GM18519 (cell line): ENCODE data around the gene KRTAP9-7.

Source experiments
- ATAC-seq: cut with Tn5 transposase; IDR thresholded peaks from one replicate; pipeline ENCODE4 v1.9.1; 2021; ENCODE audit warnings: mild to moderate bottlenecking, moderate library complexity; ENCODE audit not compliant: unreplicated experiment, low FRiP score

Gene KRTAP9-7

DNA sequence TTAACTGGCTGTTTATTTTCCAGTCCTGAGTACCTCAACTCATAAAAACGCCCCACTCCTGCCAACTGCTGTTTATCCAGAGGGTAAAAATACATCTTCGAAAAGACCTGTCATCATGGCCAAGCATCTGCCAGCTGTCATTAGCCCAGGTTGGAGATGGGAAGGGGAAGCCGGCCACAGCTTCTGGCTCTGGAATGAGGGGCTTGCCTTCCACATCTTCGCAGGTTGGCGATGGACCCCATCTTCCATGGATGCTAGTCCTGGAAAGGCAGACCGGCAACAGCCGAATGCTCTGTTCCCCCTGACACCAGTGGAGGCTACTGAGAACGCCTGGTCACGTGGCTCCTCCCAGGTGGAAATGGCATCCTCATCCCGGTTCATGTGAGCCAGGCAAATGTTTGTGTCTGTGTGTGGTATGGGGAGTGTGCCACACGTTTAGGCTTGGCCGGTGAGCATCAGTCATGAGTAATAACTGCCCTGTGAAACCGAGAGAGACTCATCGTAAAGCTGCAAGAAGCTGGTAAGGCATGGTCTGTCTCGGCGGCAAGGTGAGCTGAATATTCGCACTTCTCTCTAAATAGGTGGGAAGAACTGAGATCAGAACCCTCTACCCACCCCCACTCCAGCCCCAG, 40.4 kb downstream of the KRTAP9-7 start:
- ATAC-seq: no peak

DNA sequence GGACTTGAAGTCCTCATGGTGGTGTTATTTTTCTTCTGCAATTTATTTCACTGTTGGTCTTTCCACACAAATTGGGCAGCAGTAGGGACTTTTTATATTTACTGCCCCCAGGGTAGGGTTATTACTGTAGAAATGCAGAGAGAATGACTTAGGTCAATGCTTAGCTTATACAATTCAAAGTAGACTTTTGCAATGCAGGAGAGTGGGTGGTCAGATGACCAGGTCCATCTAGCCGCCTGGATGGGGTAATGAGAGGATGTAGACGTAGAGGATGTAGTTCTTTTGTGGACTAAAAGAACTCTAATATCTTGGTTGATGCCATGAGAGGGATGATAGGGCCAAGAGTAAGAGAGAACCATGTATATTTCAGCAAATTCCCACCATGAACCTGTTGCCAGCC, 42.7 kb downstream of the KRTAP9-7 start:
- ATAC-seq: no peak

DNA sequence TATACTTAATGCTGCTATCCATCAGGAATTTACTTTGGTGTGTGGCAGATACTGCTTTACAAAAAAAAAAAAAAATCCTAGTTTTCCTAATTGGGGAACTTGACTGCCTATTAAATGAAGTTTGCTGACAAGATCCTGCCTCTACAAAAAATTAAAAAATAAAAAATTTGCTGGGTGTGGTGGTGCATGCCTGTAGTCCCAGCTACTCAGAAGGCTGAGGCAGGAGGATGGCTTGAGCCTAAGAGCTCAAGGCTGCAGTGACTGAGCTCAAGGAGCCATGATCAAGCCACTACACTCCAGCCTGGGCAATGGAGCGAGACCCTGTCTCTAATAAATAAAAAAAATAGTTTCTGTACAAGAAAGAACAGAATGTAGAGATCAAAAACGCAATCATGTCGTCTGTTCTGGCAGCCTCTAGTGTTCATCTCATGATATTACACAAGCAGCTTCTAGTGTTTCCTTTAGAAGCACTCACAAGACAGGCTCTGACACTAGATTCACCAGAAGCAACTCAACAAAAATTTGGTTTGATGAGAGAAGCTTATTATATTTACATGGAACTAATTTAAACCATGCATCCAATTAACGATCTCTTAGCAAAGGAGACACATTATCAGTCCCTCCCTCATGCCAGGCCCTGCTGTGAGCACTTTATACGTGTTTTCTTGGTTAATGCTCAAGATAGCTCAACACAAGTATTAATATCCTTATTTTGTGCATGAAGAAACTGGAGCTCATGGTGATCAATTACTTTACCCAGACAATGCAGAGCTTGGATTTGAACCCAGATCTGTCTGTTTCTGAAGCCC, 46.8 kb downstream of the KRTAP9-7 start:
- ATAC-seq: no peak

DNA sequence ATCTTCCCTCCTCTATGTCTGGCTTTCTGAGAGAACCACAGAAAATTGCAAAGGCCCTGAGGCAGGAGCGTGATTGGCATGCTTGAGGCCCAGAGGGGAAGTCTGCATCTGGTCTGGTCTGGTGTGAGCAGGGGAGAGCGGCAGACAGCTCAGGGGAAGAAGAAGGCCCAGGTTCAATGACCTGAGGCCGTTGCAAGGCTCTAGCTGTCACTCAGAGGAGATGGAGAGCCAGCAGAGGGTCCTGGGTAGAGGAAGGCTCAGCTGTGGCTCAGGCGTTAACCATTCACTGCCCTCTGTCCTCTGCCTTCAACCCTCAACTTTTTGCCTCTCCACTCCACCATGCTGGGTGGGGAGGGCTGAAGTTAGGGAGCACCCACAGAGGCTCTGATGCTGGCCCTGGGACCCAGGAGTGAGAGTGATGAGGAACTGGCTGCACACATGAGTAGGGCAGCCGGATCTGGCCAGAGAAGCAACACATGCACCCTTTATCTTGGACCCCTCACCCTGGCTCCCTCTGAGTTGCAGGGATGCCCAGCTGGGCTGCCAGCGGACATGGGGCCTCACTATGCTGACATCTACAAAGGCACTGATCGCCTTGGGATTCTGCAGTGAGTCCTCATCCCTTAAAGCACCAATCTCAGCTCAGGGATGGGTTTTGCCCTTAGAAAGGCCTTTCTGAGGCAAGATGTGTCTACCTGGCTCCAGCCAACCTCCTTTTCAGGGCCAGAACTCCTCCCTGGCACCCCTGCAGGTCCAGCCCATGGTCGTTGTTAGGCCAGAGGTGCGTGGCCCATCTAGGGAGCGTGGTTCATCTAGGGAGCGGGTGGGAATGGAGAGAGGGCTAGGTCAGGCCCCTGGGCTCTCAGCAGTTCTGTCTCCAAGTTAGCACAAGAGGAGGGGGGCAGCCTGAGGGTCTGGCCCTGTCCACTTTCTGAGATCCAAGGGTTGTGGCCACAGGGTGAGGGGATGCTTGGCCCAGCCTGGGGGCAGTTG, 47.7 kb downstream of the KRTAP9-7 start:
- ATAC-seq: no peak

DNA sequence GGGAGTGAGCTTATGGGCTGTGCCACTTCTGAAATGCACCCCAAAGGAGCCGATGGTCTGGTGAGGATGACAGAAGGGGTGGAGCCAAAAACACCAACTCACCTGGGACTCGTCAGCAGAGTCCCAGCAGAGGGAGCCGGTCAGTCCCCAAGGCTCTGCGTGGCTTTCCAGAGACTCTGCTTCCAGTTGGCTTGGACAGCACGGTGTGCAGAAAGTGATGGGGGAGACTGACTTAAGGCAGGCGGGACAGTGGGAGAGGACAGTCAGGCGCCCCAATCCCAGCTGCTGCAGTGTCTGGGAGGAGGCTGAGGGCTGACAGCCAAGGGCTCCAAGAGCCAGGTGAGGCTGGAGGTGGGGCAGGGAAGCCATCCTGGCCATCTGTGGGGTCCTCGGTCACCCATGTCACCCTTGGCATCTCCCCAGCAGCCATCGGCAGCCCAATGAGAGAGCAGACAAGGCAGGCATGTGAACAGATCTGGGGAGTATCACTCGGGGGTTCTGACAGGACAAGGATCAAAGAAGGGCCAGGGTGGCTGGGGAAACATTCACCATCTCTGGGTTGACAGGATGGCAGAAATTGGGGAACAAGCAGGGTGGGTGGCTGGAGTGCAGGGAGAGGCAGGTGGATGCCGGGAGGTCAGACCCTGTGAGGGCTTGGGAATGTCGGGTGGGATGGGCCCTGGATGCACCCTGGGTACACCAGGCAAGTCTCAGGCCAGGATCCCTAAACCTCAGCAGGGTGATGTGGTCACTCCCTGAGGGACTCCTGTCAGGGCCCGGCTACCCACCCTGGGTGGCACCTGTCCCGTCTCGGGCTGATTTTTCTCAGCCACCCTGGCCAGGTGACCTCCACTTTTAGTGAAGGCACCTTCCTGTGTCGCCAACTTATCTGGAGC, 48.9 kb downstream of the KRTAP9-7 start:
- no peak for ATAC-seq

DNA sequence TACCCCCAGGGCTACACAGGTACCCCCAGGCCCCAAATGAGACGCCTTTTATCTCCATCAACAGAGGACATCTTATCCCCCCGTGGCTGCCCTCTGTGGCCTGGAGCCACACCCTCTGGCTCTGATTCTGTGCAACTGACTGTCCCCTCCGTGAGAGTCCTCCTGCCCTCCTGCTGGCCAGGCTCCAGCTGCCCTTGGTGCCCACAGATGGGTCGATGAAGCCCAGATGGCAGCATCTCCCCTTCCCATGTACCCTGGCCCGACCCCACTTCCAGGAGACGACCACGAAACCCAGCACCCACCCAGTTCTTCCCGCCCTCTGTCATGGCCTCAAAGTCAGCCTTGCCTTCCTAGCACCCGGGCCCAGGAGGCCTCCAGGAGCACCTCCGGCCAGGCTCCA, 49.6 kb downstream of the KRTAP9-7 start:
- ATAC-seq: no peak

DNA sequence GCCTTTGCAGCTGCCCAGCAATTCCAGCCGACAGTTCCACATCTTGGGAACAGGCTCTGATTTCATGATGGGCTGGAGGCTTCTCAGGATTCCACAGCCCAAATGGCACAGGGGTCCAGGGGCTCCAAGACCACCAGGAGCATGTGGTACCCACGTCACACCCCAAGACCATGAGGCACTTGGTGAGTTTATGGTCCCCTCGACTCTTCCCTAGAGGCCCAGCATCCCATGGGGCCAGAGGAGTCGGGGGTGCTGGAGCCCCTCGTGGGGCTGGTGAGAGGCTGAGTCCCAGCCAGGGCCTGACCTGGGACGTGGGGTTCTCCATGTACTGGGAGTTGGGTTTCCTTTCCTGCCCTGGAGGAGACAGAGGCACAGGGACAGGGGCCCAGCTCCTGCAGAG, 50.1 kb downstream of the KRTAP9-7 start:
- no peak for ATAC-seq
